Caco-2 (cell line): ENCODE data around the gene NFAM1. TPM values are rescaled to one million over a fixed set of nuclear protein-coding genes. Genes with fewer than 3 reads are reported as not detected.

Experiments used
- BruUV-seq: library from RNA; stranded (reverse); fragments of 400-500 nt; replicated peaks from 2 replicates; lab custom pipeline; 2021; lab: Mats Ljungman, UMichigan
- CTCF ChIA-PET: fragments of 300-600 bp; sonication (Branson Sonifier 250); formaldehyde crosslinking; loops from one replicate; lab custom pipeline; 2022; ENCODE audit warnings: antibody characterized with exemption; lab: Charles Lee
- POLR2A ChIA-PET: fragments of 300-600 bp; sonication (Branson Sonifier 250); formaldehyde crosslinking; loops from one replicate; lab custom pipeline; 2022; ENCODE audit warnings: antibody characterized with exemption; lab: Charles Lee
- DNase-seq, 2 experiments: peaks; one replicate each; pipeline versions ENCODE4 v3.0.0 to v3.0.0-alpha.2; 2020 to 2022
- H3K27me3 ChIP-seq: replicated peaks from 2 replicates; pipeline ENCODE4 v1.6.0; 2011; ENCODE audit warnings: low read length; ENCODE audit not compliant: control insufficient read depth, insufficient read depth
- H3K36me3 ChIP-seq: 2 replicates; pipeline ENCODE4 v1.5.1; 2011; ENCODE audit warnings: low read length; ENCODE audit not compliant: control insufficient read depth, insufficient read depth
- H3K4me1 ChIP-seq: fragments of 250-450 bp; sonication (Bioruptor Pico); 2 replicates; pipeline ENCODE4 v1.5.1; 2020; ENCODE audit warnings: mild to moderate bottlenecking
- H3K4me3 ChIP-seq: 2 replicates; pipeline ENCODE4 v1.5.1; 2011; ENCODE audit warnings: low read depth, mild to moderate bottlenecking, control low read depth, low read length
- H3K9me3 ChIP-seq: fragments of 250-450 bp; sonication (Bioruptor Pico); 2 replicates; pipeline ENCODE4 v1.5.1; 2020; ENCODE audit warnings: mild to moderate bottlenecking, moderate library complexity
- H3K27ac Mint-ChIP-seq: one replicate; pipeline ENCODE4 v1.8.0; 2022; ENCODE audit warnings: mixed read lengths; ENCODE audit not compliant: unreplicated experiment
- H3K27me3 Mint-ChIP-seq: one replicate; pipeline ENCODE4 v1.8.0; 2022; ENCODE audit warnings: mixed read lengths; ENCODE audit not compliant: insufficient read depth, unreplicated experiment
- H3K36me3 Mint-ChIP-seq: one replicate; pipeline ENCODE4 v1.8.0; 2022; ENCODE audit warnings: mild to moderate bottlenecking, mixed read lengths; ENCODE audit not compliant: insufficient read depth, unreplicated experiment
- H3K4me1 Mint-ChIP-seq: one replicate; pipeline ENCODE4 v1.8.0; 2022; ENCODE audit warnings: low read depth, mixed read lengths; ENCODE audit not compliant: unreplicated experiment
- H3K4me3 Mint-ChIP-seq: one replicate; pipeline ENCODE4 v1.8.0; 2022; ENCODE audit warnings: mild to moderate bottlenecking, moderate library complexity, mixed read lengths; ENCODE audit not compliant: unreplicated experiment
- H3K9me3 Mint-ChIP-seq: one replicate; pipeline ENCODE4 v1.8.0; 2022; ENCODE audit warnings: mixed read lengths; ENCODE audit not compliant: unreplicated experiment
- CTCF ChIP-seq, 2 experiments: fragments of 200-600 bp in 1 of 2; IDR thresholded peaks; 1 replicate in 1 of 2; 2 replicates in 1 of 2; pipeline versions ENCODE4 v1.5.1 to v1.8.0; 2011 to 2022; ENCODE audit warnings: antibody characterized with exemption in 1 of 2, control low read depth in 1 of 2, inconsistent platforms in 1 of 2, low read depth in 1 of 2, low read length in 1 of 2, mild to moderate bottlenecking in 1 of 2, moderate library complexity in 1 of 2; ENCODE audit not compliant: insufficient read depth in 1 of 2, severe bottlenecking in 1 of 2, unreplicated experiment in 1 of 2
- intact Hi-C: fragments of 100-400 bp; cut with micrococcal nuclease; formaldehyde crosslinking; loops from one replicate; pipeline ENCODE4 v1.10.0; 2022; ENCODE audit not compliant: unreplicated experiment
- total RNA-seq: library from RNA; stranded (reverse); gene quantifications from 2 replicates; pipeline ENCODE4 v1.2.3, GENCODE V29; 2022

Gene NFAM1
- total RNA-seq, 1 experiment from 2014 or later = not detected

- Histone ChIP-seq H3K4me3 (no peak overlapping the region), H3K9me3 (no peaks in the 10 kb centered on the region), H3K4me1 (no peaks in the 10 kb centered on the region), H3K36me3 (no peaks in the 10 kb centered on the region), H3K27me3 (no peaks in the 10 kb centered on the region)
- H3K4me1 Mint-ChIP-seq = no peaks in the 10 kb centered on the region
- BruUV-seq = no TSS peak
- no peak for DNase-seq
- intact Hi-C loops = no loop called here
- no peaks in the 10 kb centered on the region for H3K9me3 Mint-ChIP-seq
- no peak for TF ChIP-seq CTCF (IDR thresholded peaks at IDR 0.05; ENCODE audit: insufficient read depth in 1 of 2, low read depth in 1 of 2, low read length in 1 of 2, severe bottlenecking in 1 of 2, unreplicated experiment in 1 of 2)
- no peaks in the 10 kb centered on the region for H3K36me3 Mint-ChIP-seq
- POLR2A ChIA-PET = no interaction called here
- CTCF ChIA-PET = no interaction called here
- H3K27me3 Mint-ChIP-seq = no peaks in the 10 kb centered on the region
- H3K27ac Mint-ChIP-seq = no peak overlapping the region
- no peak overlapping the region for H3K4me3 Mint-ChIP-seq
These were observed 97.2 kb downstream of the NFAM1 start for GRCh38 chr22:42334875-42335512.

GRCh38 chr22:42333544-42333943 is 98.7 kb downstream of the NFAM1 start:
- no TSS peak for BruUV-seq
- no peak overlapping the region for H3K27ac Mint-ChIP-seq
- DNase-seq = no peak
- no peak for TF ChIP-seq CTCF (IDR thresholded peaks at IDR 0.05; ENCODE audit: insufficient read depth in 1 of 2, low read depth in 1 of 2, low read length in 1 of 2, severe bottlenecking in 1 of 2, unreplicated experiment in 1 of 2)
- Histone ChIP-seq H3K4me3 (no peak overlapping the region), H3K36me3 (no peaks in the 10 kb centered on the region), H3K9me3 (no peaks in the 10 kb centered on the region), H3K27me3 (no peaks in the 10 kb centered on the region), H3K4me1 (no peaks in the 10 kb centered on the region)
- intact Hi-C loops = no loop called here
- no peaks in the 10 kb centered on the region for H3K4me1 Mint-ChIP-seq
- POLR2A ChIA-PET = interaction anchor here (0.6 kb wide), 1 partner anchor 58 kb away, joined by 6 read pairs; no protein-coding TSS in a partner anchor
- no peaks in the 10 kb centered on the region for H3K27me3 Mint-ChIP-seq
- H3K9me3 Mint-ChIP-seq = no peaks in the 10 kb centered on the region
- H3K36me3 Mint-ChIP-seq = no peaks in the 10 kb centered on the region
- CTCF ChIA-PET = no interaction called here
- H3K4me3 Mint-ChIP-seq = no peak overlapping the region

GRCh38 chr22:42332089-42332488 is 100.1 kb downstream of the NFAM1 start:
- Mint-ChIP-seq H3K27me3 (no peaks in the 10 kb centered on the region), H3K9me3 (no peaks in the 10 kb centered on the region), H3K36me3 (no peaks in the 10 kb centered on the region), H3K27ac (no peak overlapping the region), H3K4me1 (no peaks in the 10 kb centered on the region), H3K4me3 (no peak overlapping the region)
- Histone ChIP-seq H3K4me3 (no peak overlapping the region), H3K36me3 (no peaks in the 10 kb centered on the region), H3K9me3 (no peaks in the 10 kb centered on the region), H3K4me1 (no peaks in the 10 kb centered on the region), H3K27me3 (no peaks in the 10 kb centered on the region)
- no TSS peak for BruUV-seq
- ChIA-PET CTCF (no interaction called here), POLR2A (no interaction called here)
- intact Hi-C loops = no loop called here
- DNase-seq = no peak
- no peak for TF ChIP-seq CTCF (IDR thresholded peaks at IDR 0.05; ENCODE audit: insufficient read depth in 1 of 2, low read depth in 1 of 2, low read length in 1 of 2, severe bottlenecking in 1 of 2, unreplicated experiment in 1 of 2)
